ENCODE measurements around the gene PIGL. TPM values are rescaled to one million over a fixed set of nuclear protein-coding genes. Genes with fewer than 3 reads are reported as not detected.

The PIGL gene
- total and polyA plus RNA-seq, 2 donors = 16.7 to 31.1 TPM

DNA sequence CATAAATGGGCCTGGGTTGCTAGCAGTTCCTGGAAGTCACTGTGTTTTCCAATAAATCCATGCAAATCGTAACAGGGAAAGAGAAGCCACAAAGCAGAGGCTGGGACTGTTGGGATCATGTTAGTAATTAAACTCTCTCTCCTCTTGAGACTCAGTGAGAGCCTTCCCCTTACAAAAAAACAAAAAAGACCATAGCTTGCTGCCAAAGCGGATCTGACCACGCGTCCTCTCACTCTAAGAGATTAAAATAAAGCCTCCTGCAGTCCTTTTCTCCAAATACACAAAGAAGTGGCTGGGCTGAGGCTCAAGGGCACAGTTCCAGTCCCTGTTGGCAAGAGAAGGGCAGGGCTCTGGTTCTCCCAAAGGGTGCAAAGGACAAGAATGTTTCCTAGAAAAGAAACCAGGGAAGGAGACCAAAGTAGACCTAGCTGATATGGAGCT is 38.5 kb downstream of the PIGL start:
- Histone ChIP-seq H3K36me3 (ENCODE audit: control insufficient read depth in 2 of 2, insufficient read depth in 2 of 2, low read length in 1 of 2) (peaks cover 0 to 5% of the 10 kb centered on the region in 2 donors), H3K4me1 (ENCODE audit: control insufficient read depth in 2 of 2, insufficient read depth in 2 of 2, low read length in 2 of 2) (no peaks in the 10 kb centered on the region), H3K9me3 (ENCODE audit: control insufficient read depth in 2 of 2, insufficient read depth in 1 of 2, low read length in 1 of 2) (peaks cover 0 to 11% of the 10 kb centered on the region in 2 donors), H3K4me3 (ENCODE audit: low read length in 2 of 2) (no peak overlapping the region), H3K27ac (ENCODE audit: low read depth in 1 of 2, low read length in 1 of 2) (no peak overlapping the region), H3K27me3 (ENCODE audit: control insufficient read depth in 2 of 2, insufficient read depth in 1 of 2, low read length in 1 of 2) (no peaks in the 10 kb centered on the region)
- no peak for DNase-seq (ENCODE audit: low read depth in 6 of 9, low spot score in 9 of 9)
- 94% methylated on average over 4 of the region's 4 CpGs for WGBS

DNA sequence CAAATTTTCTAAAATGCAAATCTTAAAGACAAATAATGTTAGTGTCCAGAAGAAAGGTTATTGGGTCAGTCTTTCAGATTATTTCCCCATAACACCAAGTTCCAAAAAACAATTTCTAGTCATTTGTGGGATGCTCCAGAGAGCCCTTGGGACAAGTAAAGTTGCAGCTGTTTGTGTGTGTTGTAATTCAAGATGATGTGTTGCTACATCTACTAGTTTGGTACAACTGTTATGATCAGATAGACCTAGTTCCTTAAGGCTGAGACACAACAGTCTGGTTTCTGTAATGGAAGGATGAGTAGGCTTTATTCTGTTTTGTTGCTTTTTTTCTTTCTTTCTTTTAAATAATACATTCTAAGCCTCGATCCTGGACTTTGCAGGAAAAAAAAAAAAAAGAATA is 41.9 kb downstream of the PIGL start:
- Histone ChIP-seq H3K36me3 (ENCODE audit: control insufficient read depth in 2 of 2, insufficient read depth in 2 of 2, low read length in 1 of 2) (peaks cover 0 to 5% of the 10 kb centered on the region in 2 donors), H3K27ac (ENCODE audit: low read depth in 1 of 2, low read length in 1 of 2) (no peak overlapping the region), H3K4me1 (ENCODE audit: control insufficient read depth in 2 of 2, insufficient read depth in 2 of 2, low read length in 2 of 2) (no peaks in the 10 kb centered on the region), H3K4me3 (ENCODE audit: low read length in 2 of 2) (no peak overlapping the region), H3K9me3 (ENCODE audit: control insufficient read depth in 2 of 2, insufficient read depth in 1 of 2, low read length in 1 of 2) (peaks cover 0 to 11% of the 10 kb centered on the region in 2 donors), H3K27me3 (ENCODE audit: control insufficient read depth in 2 of 2, insufficient read depth in 1 of 2, low read length in 1 of 2) (no peaks in the 10 kb centered on the region)
- DNase-seq (ENCODE audit: low read depth in 6 of 9, low spot score in 9 of 9) = no peak
- 93% methylated on average over 1 of the region's 1 CpG for WGBS

DNA sequence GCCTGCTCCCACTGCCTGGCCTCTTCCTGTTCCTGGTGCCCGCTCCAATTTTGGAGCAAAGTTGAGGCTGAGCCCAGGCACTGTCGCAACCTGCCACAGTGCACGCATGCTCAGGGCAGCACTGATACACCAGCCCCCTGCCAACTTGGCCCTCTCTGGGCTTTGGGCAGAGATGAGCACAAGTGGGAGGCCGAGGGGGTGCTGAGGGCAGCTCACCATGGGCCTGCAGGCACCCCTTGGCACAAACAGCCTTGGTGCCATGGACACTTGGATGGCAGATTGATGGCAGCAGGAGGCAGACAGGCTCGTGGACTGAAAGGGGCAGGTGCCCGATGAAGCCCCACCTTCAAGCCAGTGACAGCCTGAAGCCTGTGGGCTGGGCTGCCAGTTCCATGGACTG is 42.9 kb downstream of the PIGL start:
- H3K4me3 ChIP-seq (ENCODE audit: low read length in 2 of 2) = no peak overlapping the region
- H3K4me1 ChIP-seq (ENCODE audit: control insufficient read depth in 2 of 2, insufficient read depth in 2 of 2, low read length in 2 of 2) = no peaks in the 10 kb centered on the region
- 98% methylated on average over 6 of the region's 6 CpGs for WGBS
- peaks cover 0 to 11% of the 10 kb centered on the region in 2 donors for H3K9me3 ChIP-seq (ENCODE audit: control insufficient read depth in 2 of 2, insufficient read depth in 1 of 2, low read length in 1 of 2)
- H3K27me3 ChIP-seq (ENCODE audit: control insufficient read depth in 2 of 2, insufficient read depth in 1 of 2, low read length in 1 of 2) = no peaks in the 10 kb centered on the region
- no peak for DNase-seq (ENCODE audit: low read depth in 6 of 9, low spot score in 9 of 9)
- peaks cover 0 to 5% of the 10 kb centered on the region in 2 donors for H3K36me3 ChIP-seq (ENCODE audit: control insufficient read depth in 2 of 2, insufficient read depth in 2 of 2, low read length in 1 of 2)
- H3K27ac ChIP-seq (ENCODE audit: low read depth in 1 of 2, low read length in 1 of 2) = no peak overlapping the region

DNA sequence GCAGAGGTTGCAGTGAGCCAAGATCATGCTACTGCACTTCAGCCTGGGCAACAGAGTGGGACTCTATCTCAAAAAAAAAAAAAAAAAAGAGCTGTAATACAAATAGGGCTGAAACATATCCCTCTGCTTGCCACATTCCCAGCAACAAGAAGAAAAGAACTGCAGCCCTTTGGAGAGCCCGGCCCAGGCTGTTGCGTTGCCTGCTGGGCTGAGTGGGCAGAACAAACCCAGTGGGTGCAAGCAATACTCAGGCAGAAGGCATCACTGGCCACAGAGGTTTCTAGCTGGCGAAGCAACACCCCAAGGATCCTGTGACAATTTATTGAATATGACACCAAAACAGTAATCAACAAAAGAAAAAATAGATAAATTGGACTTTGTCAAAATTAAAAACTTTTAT is 44.0 kb downstream of the PIGL start:
- H3K27ac ChIP-seq (ENCODE audit: low read depth in 1 of 2, low read length in 1 of 2) = no peak overlapping the region
- peaks cover 0 to 11% of the 10 kb centered on the region in 2 donors for H3K9me3 ChIP-seq (ENCODE audit: control insufficient read depth in 2 of 2, insufficient read depth in 1 of 2, low read length in 1 of 2)
- H3K27me3 ChIP-seq (ENCODE audit: control insufficient read depth in 2 of 2, insufficient read depth in 1 of 2, low read length in 1 of 2) = no peaks in the 10 kb centered on the region
- H3K4me1 ChIP-seq (ENCODE audit: control insufficient read depth in 2 of 2, insufficient read depth in 2 of 2, low read length in 2 of 2) = no peaks in the 10 kb centered on the region
- H3K36me3 ChIP-seq (ENCODE audit: control insufficient read depth in 2 of 2, insufficient read depth in 2 of 2, low read length in 1 of 2) = peaks cover 0 to 5% of the 10 kb centered on the region in 2 donors
- no peak overlapping the region for H3K4me3 ChIP-seq (ENCODE audit: low read length in 2 of 2)
- DNase-seq (ENCODE audit: low read depth in 6 of 9, low spot score in 9 of 9) = no peak
- 86% methylated on average over 3 of the region's 3 CpGs for WGBS

DNA sequence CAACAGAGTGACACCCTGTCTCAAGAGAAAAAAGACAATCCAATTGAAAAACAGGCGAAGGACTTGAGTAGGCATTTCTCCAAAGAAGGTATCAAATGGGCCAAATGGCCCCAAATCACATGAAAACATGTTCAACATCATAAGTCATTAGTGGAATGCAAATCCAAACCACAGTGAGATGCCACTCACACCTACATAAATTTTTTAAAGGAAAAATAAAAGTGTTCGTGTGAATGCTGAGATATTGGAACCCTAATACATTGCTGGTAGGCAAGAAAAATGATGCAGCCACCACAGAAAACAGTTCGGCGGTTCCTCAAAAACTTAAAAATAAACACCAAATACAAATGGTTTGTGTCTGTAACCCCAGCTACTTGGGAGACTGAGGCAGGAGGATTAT is 45.2 kb downstream of the PIGL start:
- no peaks in the 10 kb centered on the region for H3K4me1 ChIP-seq (ENCODE audit: control insufficient read depth in 2 of 2, insufficient read depth in 2 of 2, low read length in 2 of 2)
- H3K27me3 ChIP-seq (ENCODE audit: control insufficient read depth in 2 of 2, insufficient read depth in 1 of 2, low read length in 1 of 2) = no peaks in the 10 kb centered on the region
- DNase-seq (ENCODE audit: low read depth in 6 of 9, low spot score in 9 of 9) = no peak
- no peak overlapping the region for H3K27ac ChIP-seq (ENCODE audit: low read depth in 1 of 2, low read length in 1 of 2)
- 98% methylated on average over 4 of the region's 4 CpGs for WGBS
- H3K36me3 ChIP-seq (ENCODE audit: control insufficient read depth in 2 of 2, insufficient read depth in 2 of 2, low read length in 1 of 2) = peaks cover 0 to 5% of the 10 kb centered on the region in 2 donors
- peaks cover 0 to 11% of the 10 kb centered on the region in 2 donors for H3K9me3 ChIP-seq (ENCODE audit: control insufficient read depth in 2 of 2, insufficient read depth in 1 of 2, low read length in 1 of 2)
- H3K4me3 ChIP-seq (ENCODE audit: low read length in 2 of 2) = no peak overlapping the region

DNA sequence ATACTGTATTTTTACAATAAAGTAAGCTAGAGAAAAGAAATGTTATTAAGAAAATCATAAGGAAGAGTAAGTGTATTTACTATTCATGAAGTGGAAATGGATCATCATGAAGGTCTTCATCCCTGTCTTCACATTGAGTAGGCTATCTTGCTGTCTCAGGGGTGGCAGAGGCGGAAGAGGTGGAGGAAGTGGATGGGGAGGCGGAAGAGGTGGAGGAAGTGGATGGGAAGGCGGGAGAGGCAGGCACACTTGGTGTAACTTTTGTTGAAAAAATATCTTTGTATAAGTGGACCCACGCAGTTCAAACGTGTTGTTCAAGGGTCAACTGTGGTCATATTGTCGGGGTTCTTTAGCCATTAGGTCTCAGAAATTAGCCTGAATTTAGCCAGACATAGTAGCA is 50.2 kb downstream of the PIGL start:
- no peaks in the 10 kb centered on the region for H3K9me3 ChIP-seq (ENCODE audit: control insufficient read depth in 2 of 2, insufficient read depth in 1 of 2, low read length in 1 of 2)
- no peaks in the 10 kb centered on the region for H3K36me3 ChIP-seq (ENCODE audit: control insufficient read depth in 2 of 2, insufficient read depth in 2 of 2, low read length in 1 of 2)
- peaks cover 0 to 4% of the 10 kb centered on the region in 2 donors for H3K4me1 ChIP-seq (ENCODE audit: control insufficient read depth in 2 of 2, insufficient read depth in 2 of 2, low read length in 2 of 2)
- no peaks in the 10 kb centered on the region for H3K27me3 ChIP-seq (ENCODE audit: control insufficient read depth in 2 of 2, insufficient read depth in 1 of 2, low read length in 1 of 2)
- H3K4me3 ChIP-seq (ENCODE audit: low read length in 2 of 2) = no peak overlapping the region
- no peak overlapping the region for H3K27ac ChIP-seq (ENCODE audit: low read depth in 1 of 2, low read length in 1 of 2)
- no peak for DNase-seq (ENCODE audit: low read depth in 6 of 9, low spot score in 9 of 9)
- 98% methylated on average over 6 of the region's 6 CpGs for WGBS

DNA sequence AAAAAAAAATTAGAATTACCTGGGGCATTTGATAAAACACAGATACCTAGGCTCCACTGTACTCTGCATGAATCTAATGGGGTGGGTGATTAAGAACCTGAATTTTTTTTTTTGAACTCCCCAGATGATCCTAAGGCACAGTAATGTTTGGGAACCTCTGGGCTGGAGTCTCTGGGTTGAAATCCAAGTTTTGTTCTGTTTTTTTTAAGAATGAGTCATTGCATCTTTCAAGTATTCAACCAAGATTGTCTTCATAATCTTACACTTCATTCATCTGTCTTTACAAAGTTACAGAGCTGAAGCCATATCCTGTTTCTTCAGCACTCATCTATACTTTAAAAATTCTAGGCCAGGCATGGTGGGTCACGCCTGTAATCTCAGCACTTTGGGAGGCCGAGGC is 52.6 kb downstream of the PIGL start:
- Histone ChIP-seq H3K4me1 (ENCODE audit: control insufficient read depth in 2 of 2, insufficient read depth in 2 of 2, low read length in 2 of 2) (peaks cover 0 to 4% of the 10 kb centered on the region in 2 donors), H3K4me3 (ENCODE audit: low read length in 2 of 2) (no peak overlapping the region), H3K27me3 (ENCODE audit: control insufficient read depth in 2 of 2, insufficient read depth in 1 of 2, low read length in 1 of 2) (no peaks in the 10 kb centered on the region), H3K27ac (ENCODE audit: low read depth in 1 of 2, low read length in 1 of 2) (no peak overlapping the region), H3K9me3 (ENCODE audit: control insufficient read depth in 2 of 2, insufficient read depth in 1 of 2, low read length in 1 of 2) (peaks cover 0 to 3% of the 10 kb centered on the region in 2 donors), H3K36me3 (ENCODE audit: control insufficient read depth in 2 of 2, insufficient read depth in 2 of 2, low read length in 1 of 2) (no peaks in the 10 kb centered on the region)
- 96% methylated on average over 2 of the region's 2 CpGs for WGBS
- no peak for DNase-seq (ENCODE audit: low read depth in 6 of 9, low spot score in 9 of 9)

DNA sequence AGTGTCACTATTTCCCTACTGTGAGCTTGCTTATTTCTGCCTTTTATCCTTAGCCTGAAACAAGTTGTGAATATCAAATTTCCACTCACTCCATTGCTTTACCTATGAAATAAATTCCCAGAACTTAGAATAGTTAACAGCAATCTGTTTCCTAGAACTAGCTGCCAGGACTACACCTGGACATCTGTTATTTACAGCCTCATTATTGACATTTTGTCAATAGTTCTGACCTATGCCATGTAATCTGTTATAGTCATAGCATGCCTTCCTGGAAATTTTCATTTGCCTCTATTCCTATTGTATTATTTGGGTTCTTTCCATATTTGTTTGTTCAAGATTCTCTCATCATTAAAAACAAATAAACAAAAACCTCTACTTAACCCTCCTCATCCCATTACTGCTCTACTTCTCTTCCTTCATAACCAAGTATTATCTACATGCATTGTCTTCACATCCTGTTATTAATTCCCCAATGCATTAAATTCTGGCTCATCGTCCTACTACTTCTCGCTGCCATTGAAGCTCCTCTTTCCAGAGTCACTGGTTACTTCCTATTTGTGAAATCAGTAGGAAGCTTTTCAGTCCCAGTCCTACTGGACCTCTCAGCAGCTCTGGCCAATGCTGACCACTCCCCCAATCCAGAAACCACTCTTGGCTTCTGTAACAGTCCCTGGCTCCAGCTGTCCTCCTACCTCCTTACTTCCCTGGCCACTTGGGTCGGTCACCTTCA is 55.3 kb downstream of the PIGL start:
- Histone ChIP-seq H3K27ac (ENCODE audit: low read depth in 1 of 2, low read length in 1 of 2) (no peak overlapping the region), H3K36me3 (ENCODE audit: control insufficient read depth in 2 of 2, insufficient read depth in 2 of 2, low read length in 1 of 2) (no peaks in the 10 kb centered on the region), H3K27me3 (ENCODE audit: control insufficient read depth in 2 of 2, insufficient read depth in 1 of 2, low read length in 1 of 2) (no peaks in the 10 kb centered on the region), H3K9me3 (ENCODE audit: control insufficient read depth in 2 of 2, insufficient read depth in 1 of 2, low read length in 1 of 2) (peaks cover 0 to 3% of the 10 kb centered on the region in 2 donors), H3K4me3 (ENCODE audit: low read length in 2 of 2) (no peak overlapping the region), H3K4me1 (ENCODE audit: control insufficient read depth in 2 of 2, insufficient read depth in 2 of 2, low read length in 2 of 2) (peaks cover 0 to 4% of the 10 kb centered on the region in 2 donors)
- DNase-seq (ENCODE audit: low read depth in 6 of 9, low spot score in 9 of 9) = no peak
- 96% methylated on average over 3 of the region's 3 CpGs for WGBS

DNA sequence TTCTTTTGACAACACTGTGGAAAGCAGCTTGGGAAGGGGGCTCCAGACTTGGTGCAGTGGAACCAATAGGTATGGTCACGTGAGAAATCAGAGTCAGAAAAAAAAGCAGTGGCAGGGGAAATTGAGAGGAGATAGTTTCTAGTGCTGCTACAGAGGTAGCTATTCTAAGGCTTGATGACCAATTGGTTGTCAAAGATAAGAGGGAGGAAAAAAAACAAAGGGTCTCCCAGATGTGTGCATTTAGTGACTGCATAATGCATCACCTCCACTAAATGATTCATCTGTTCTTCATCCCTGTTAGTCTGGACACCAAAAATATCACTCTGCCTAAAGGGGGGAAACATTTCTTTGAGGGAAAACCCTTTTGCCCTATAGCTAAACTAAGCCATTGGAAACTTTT is 56.5 kb downstream of the PIGL start:
- WGBS = 96% methylated on average over 1 of the region's 1 CpG
- Histone ChIP-seq H3K27ac (ENCODE audit: low read depth in 1 of 2, low read length in 1 of 2) (no peak overlapping the region), H3K36me3 (ENCODE audit: control insufficient read depth in 2 of 2, insufficient read depth in 2 of 2, low read length in 1 of 2) (peaks cover 0 to 2% of the 10 kb centered on the region in 2 donors), H3K27me3 (ENCODE audit: control insufficient read depth in 2 of 2, insufficient read depth in 1 of 2, low read length in 1 of 2) (no peaks in the 10 kb centered on the region), H3K4me3 (ENCODE audit: low read length in 2 of 2) (no peak overlapping the region), H3K4me1 (ENCODE audit: control insufficient read depth in 2 of 2, insufficient read depth in 2 of 2, low read length in 2 of 2) (no peaks in the 10 kb centered on the region), H3K9me3 (ENCODE audit: control insufficient read depth in 2 of 2, insufficient read depth in 1 of 2, low read length in 1 of 2) (peaks cover 0 to 3% of the 10 kb centered on the region in 2 donors)
- no peak for DNase-seq (ENCODE audit: low read depth in 6 of 9, low spot score in 9 of 9)
